ENCODE data around the gene MBOAT2.

DNA sequence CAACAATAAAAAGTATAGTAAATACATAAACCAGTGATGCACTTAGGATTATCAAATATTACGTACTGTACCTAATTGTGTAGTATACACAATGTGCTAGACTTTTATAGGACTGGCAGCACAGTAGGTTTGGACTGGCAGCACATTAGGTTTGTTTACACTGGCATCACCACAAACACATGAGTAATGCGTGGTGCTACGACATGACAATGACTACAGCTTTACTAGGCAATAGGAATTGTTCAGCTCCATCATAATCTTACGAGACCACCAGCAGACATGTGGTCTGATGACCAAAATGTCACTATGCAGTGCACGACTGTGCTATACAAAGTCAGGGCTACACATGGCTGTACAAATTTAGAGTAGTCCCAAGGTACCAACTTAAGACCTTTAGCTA lies 2.3 kb downstream of the MBOAT2 start:
- TF ChIP-seq, protein P1, sequence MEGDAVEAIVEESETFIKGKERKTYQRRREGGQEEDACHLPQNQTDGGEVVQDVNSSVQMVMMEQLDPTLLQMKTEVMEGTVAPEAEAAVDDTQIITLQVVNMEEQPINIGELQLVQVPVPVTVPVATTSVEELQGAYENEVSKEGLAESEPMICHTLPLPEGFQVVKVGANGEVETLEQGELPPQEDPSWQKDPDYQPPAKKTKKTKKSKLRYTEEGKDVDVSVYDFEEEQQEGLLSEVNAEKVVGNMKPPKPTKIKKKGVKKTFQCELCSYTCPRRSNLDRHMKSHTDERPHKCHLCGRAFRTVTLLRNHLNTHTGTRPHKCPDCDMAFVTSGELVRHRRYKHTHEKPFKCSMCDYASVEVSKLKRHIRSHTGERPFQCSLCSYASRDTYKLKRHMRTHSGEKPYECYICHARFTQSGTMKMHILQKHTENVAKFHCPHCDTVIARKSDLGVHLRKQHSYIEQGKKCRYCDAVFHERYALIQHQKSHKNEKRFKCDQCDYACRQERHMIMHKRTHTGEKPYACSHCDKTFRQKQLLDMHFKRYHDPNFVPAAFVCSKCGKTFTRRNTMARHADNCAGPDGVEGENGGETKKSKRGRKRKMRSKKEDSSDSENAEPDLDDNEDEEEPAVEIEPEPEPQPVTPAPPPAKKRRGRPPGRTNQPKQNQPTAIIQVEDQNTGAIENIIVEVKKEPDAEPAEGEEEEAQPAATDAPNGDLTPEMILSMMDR (IDR thresholded peaks at IDR 0.05): no peak
- no peak for TF ChIP-seq POLR2A (IDR thresholded peaks at IDR 0.05)
